ENCODE results near the gene BTRC.

- TF ChIP-seq CTCF (IDR thresholded peaks at IDR 0.05) (no peak), POLR2AphosphoS5 (IDR thresholded peaks at IDR 0.05) (no peak)
Observed at GRCh38 chr10:101402711-101403110, 48.7 kb downstream of the BTRC start.

All from prostate gland (tissue), 2 donors.